Osteocyte (in vitro differentiated cells): ENCODE results near the gene SRSF2. TPM values are rescaled to one million over a fixed set of nuclear protein-coding genes. Genes with fewer than 3 reads are reported as not detected.
"Not testable (repeated sequence)": the region's sequence is repeated elsewhere in the genome, so short reads cannot be mapped to it uniquely, and the experiment has no call there.

ENCODE experiments used
- DNase-seq: peaks from one replicate; pipeline ENCODE4 v3.0.0; 2021; ENCODE audit warnings: mixed read lengths; ENCODE audit not compliant: unreplicated experiment; ENCODE audit errors: extremely low spot score
- H3K27ac Mint-ChIP-seq: one replicate; pipeline ENCODE4 v1.8.0; 2021; ENCODE audit warnings: mild to moderate bottlenecking, mixed read lengths; ENCODE audit not compliant: unreplicated experiment
- H3K27me3 Mint-ChIP-seq: one replicate; pipeline ENCODE4 v1.8.0; 2021; ENCODE audit warnings: mixed read lengths; ENCODE audit not compliant: unreplicated experiment
- H3K36me3 Mint-ChIP-seq: one replicate; pipeline ENCODE4 v1.8.0; 2021; ENCODE audit warnings: mixed read lengths; ENCODE audit not compliant: unreplicated experiment
- H3K4me1 Mint-ChIP-seq: one replicate; pipeline ENCODE4 v1.8.0; 2021; ENCODE audit warnings: mixed read lengths; ENCODE audit not compliant: unreplicated experiment
- H3K4me3 Mint-ChIP-seq: one replicate; pipeline ENCODE4 v1.8.0; 2021; ENCODE audit warnings: mild to moderate bottlenecking, moderate library complexity, mixed read lengths; ENCODE audit not compliant: unreplicated experiment
- H3K9me3 Mint-ChIP-seq: one replicate; pipeline ENCODE4 v1.8.0; 2021; ENCODE audit warnings: mixed read lengths; ENCODE audit not compliant: unreplicated experiment
- CTCF ChIP-seq: fragments of 200-600 bp; sonication (generic); IDR thresholded peaks from 2 replicates; pipeline ENCODE4 v1.5.0; 2021; ENCODE audit warnings: antibody characterized with exemption, mild to moderate bottlenecking, moderate library complexity
- total RNA-seq: library from RNA; stranded (reverse); gene quantifications from 2 replicates; pipeline ENCODE4 v1.2.1, GENCODE V29; 2021

SRSF2 gene
- total RNA-seq, 1 donor from 2014 or later, result 137 TPM

- Mint-ChIP-seq H3K27me3 (no peaks in the 10 kb centered on the region), H3K4me3 (peak overlapping the region; percentile 95), H3K36me3 (peaks cover 37% of the 10 kb centered on the region), H3K4me1 (peaks cover 49% of the 10 kb centered on the region), H3K27ac (peak overlapping the region; percentile 96), H3K9me3 (no peaks in the 10 kb centered on the region)
- TF ChIP-seq CTCF, result no peak
- no peak for DNase-seq
Observed at GRCh38 chr17:76735006-76735405, 2.1 kb downstream of the SRSF2 start.

GRCh38 chr17:76734080-76734840 lies 2.9 kb downstream of the SRSF2 start:
- H3K4me3 Mint-ChIP-seq, result peak overlapping the region; percentile 95
- peak overlapping the region; percentile 96 for H3K27ac Mint-ChIP-seq
- no peak for TF ChIP-seq CTCF
- H3K36me3 Mint-ChIP-seq, result peaks cover 40% of the 10 kb centered on the region
- DNase-seq, result no peak
- H3K4me1 Mint-ChIP-seq, result peaks cover 50% of the 10 kb centered on the region
- no peaks in the 10 kb centered on the region for H3K9me3 Mint-ChIP-seq
- H3K27me3 Mint-ChIP-seq, result no peaks in the 10 kb centered on the region

GRCh38 chr17:76733618-76733957 lies 3.5 kb downstream of the SRSF2 start:
- no peaks in the 10 kb centered on the region for H3K9me3 Mint-ChIP-seq
- H3K4me3 Mint-ChIP-seq, result peak overlapping the region; percentile 95
- peaks cover 46% of the 10 kb centered on the region for H3K4me1 Mint-ChIP-seq
- no peaks in the 10 kb centered on the region for H3K27me3 Mint-ChIP-seq
- no peak for TF ChIP-seq CTCF
- DNase-seq, result no peak
- peaks cover 40% of the 10 kb centered on the region for H3K36me3 Mint-ChIP-seq
- peak overlapping the region; percentile 96 for H3K27ac Mint-ChIP-seq

GRCh38 chr17:76732734-76733617 lies 4.2 kb downstream of the SRSF2 start:
- TF ChIP-seq CTCF, result no peak
- peaks cover 40% of the 10 kb centered on the region for H3K36me3 Mint-ChIP-seq
- no peak overlapping the region for H3K4me3 Mint-ChIP-seq
- peaks cover 46% of the 10 kb centered on the region for H3K4me1 Mint-ChIP-seq
- no peaks in the 10 kb centered on the region for H3K27me3 Mint-ChIP-seq
- H3K27ac Mint-ChIP-seq, result no peak overlapping the region
- no peak for DNase-seq
- H3K9me3 Mint-ChIP-seq, result no peaks in the 10 kb centered on the region

GRCh38 chr17:76731800-76732733 lies 5.1 kb downstream of the SRSF2 start:
- DNase-seq, H3K9me3 Mint-ChIP-seq, H3K4me3 Mint-ChIP-seq, H3K27me3 Mint-ChIP-seq: not testable (repeated sequence)
- Mint-ChIP-seq H3K4me1 (peaks cover 55% of the 10 kb centered on the region), H3K36me3 (peaks cover 40% of the 10 kb centered on the region), H3K27ac (peak overlapping the region; percentile 2)
